Esophagus squamous epithelium (tissue), 5 donors: ENCODE measurements around the gene ANKRD22. TPM values are rescaled to one million over a fixed set of nuclear protein-coding genes. Genes with fewer than 3 reads are reported as not detected.

Experiments used
- DNase-seq: peaks from one replicate; lab custom pipeline; 2025; lab: John Stamatoyannopoulos, UW
- H3K27ac ChIP-seq, 4 donors: fragments of 200-600 bp; sonication (generic); one replicate each; pipeline ENCODE4 v1.5.1; 2016 to 2019; ENCODE audit warnings: mild to moderate bottlenecking in 1 of 4
- H3K27me3 ChIP-seq, 4 donors: fragments of 200-600 bp; sonication (generic); 1 replicate in 3 of 4; 2 replicates in 1 of 4; pipeline versions ENCODE4 v1.5.1 to v1.6.0; 2017 to 2021; ENCODE audit warnings: antibody characterized with exemption in 1 of 4
- H3K36me3 ChIP-seq, 3 donors: fragments of 200-600 bp; sonication (generic); one replicate each; pipeline ENCODE4 v1.5.1; 2016 to 2019
- H3K4me1 ChIP-seq, 3 donors: fragments of 200-600 bp; sonication (generic); one replicate each; pipeline ENCODE4 v1.5.1; 2017 to 2019
- H3K4me3 ChIP-seq, 4 donors: fragments of 200-600 bp; sonication (generic); 1 replicate in 3 of 4; 2 replicates in 1 of 4; pipeline ENCODE4 v1.5.1; 2016 to 2019; ENCODE audit warnings: mild to moderate bottlenecking in 2 of 4, moderate library complexity in 1 of 4
- H3K9me3 ChIP-seq, 3 donors: fragments of 200-600 bp; sonication (generic); one replicate each; pipeline ENCODE4 v1.5.1; 2016 to 2019
- CTCF ChIP-seq, 6 experiments: fragments of 450-650 bp in 4 of 6; fragments of 200-600 bp in 2 of 6; sonication (generic) in 2 of 6; IDR thresholded peaks; one replicate each; pipeline ENCODE4 v1.5.1; 2016 to 2019; ENCODE audit warnings: antibody characterized with exemption in 6 of 6, mild to moderate bottlenecking in 4 of 6, moderate library complexity in 4 of 6
- POLR2A ChIP-seq, 4 donors: fragments of 450-650 bp; IDR thresholded peaks; one replicate each; pipeline ENCODE4 v1.6.1; 2017; ENCODE audit warnings: antibody characterized with exemption in 4 of 4, mild to moderate bottlenecking in 4 of 4, moderate library complexity in 3 of 4
- WGBS, 2 donors: methylation state at CpG; one replicate each; pipeline ENCODE4 v1.1.5; 2018; 5-methylcytosine and 5-hydroxymethylcytosine counted together
- intact Hi-C: fragments of 100-400 bp; cut with DNase I; formaldehyde crosslinking; loops from one replicate; pipeline ENCODE4 v1.15.0; 2022
- total RNA-seq, 4 donors: library from RNA; depleted of rRNA; stranded (reverse); fragments of >200 nt; gene quantifications; one replicate each; pipeline ENCODE4 v1.1.0, GENCODE V29; 2016
- donor health status: DM: yes; HTN: yes; CAD: no.

The ANKRD22 gene
- total RNA-seq, 4 donors from 2014 or later = 26.3 to 43.5 (median 31.5) TPM

DNA sequence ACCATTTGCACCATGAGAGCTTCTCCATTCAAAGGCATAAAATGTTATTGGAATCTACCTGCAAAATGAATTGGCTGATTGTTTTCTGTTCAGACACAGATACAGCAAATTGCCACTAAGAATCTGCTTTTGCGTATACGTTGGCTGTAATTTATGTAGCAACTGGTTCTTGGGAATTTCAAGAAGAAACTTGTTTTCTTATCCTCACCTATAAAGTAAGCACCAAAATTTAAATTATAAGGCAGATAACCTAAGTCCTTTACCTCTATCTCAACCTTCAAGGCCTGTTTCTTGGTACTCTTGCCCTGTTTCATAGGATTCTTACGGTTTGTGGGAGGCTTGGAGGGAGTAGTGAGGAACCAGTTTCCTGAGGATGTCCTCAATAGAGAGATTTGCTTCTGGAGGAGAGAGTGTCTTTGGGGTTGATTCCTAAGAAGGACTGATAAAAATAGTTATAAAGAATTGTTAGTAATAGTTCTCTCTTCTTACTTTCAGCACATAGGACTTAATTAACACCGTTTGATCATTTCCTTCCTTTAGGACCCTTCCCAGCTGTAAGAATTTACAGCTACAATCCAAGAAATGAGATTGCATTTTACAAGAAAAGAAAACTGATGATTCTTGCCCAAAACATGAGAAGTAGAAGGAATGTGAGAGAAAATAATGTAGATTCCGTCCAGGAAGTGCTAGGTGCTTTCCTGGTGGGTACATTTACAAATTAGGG, 30.4 kb upstream of the ANKRD22 start:
- peaks cover 9 to 56% (median 15%) of the 10 kb centered on the region in 3 donors for H3K4me1 ChIP-seq
- H3K27ac ChIP-seq = peak overlapping the region; percentile 91 to 98 (median 96)
- 40 to 41% methylated on average over 5 of the region's 5 CpGs for WGBS, 2 donors
- TF ChIP-seq POLR2A (IDR thresholded peaks at IDR 0.05) (no peak), CTCF (IDR thresholded peaks at IDR 0.05) (no peak)
- no peak for DNase-seq
- no peaks in the 10 kb centered on the region for H3K36me3 ChIP-seq
- no peaks in the 10 kb centered on the region for H3K27me3 ChIP-seq
- intact Hi-C loops = no loop called here
- H3K4me3 ChIP-seq = peak overlapping the region in 2 of 4 donors; percentile 70 to 93
- H3K9me3 ChIP-seq = no peaks in the 10 kb centered on the region

GRCh38 chr10:88881320-88881719, 29.7 kb upstream of the ANKRD22 start:
- Histone ChIP-seq H3K27ac (peak overlapping the region; percentile 91 to 98 (median 96)), H3K9me3 (no peaks in the 10 kb centered on the region), H3K36me3 (no peaks in the 10 kb centered on the region), H3K27me3 (no peaks in the 10 kb centered on the region), H3K4me1 (peaks cover 9 to 56% (median 15%) of the 10 kb centered on the region in 3 donors), H3K4me3 (peak overlapping the region; percentile 70 to 93 (median 86))
- no peak for TF ChIP-seq CTCF (IDR thresholded peaks at IDR 0.05)
- TF ChIP-seq POLR2A (IDR thresholded peaks at IDR 0.05) = no peak
- DNase-seq = no peak
- 24 to 26% methylated on average over 6 of the region's 6 CpGs for WGBS, 2 donors
- intact Hi-C loops = no loop called here

GRCh38 chr10:88880282-88881076, 28.8 kb upstream of the ANKRD22 start:
- Histone ChIP-seq H3K27ac (peak overlapping the region; percentile 91 to 98 (median 96)), H3K9me3 (no peaks in the 10 kb centered on the region), H3K36me3 (no peaks in the 10 kb centered on the region), H3K4me1 (peaks cover 9 to 56% (median 15%) of the 10 kb centered on the region in 3 donors), H3K27me3 (no peaks in the 10 kb centered on the region), H3K4me3 (peak overlapping the region; percentile 70 to 93 (median 86))
- TF ChIP-seq CTCF (IDR thresholded peaks at IDR 0.05) (peak in 4 of 6 experiments; percentile 4 to 24 (median 19)), POLR2A (IDR thresholded peaks at IDR 0.05) (peak in 2 of 4 donors; percentile 69 to 88)
- peak; percentile 38 for DNase-seq
- 0% methylated on average over 9 to 16 of the region's 84 CpGs for WGBS, 2 donors
- intact Hi-C loops = no loop called here

GRCh38 chr10:88879534-88880281, 28.1 kb upstream of the ANKRD22 start, which contains the start of gene STAMBPL1:
STAMBPL1 (plus strand) TSS chr10:88880245; CDS start chr10:88901709, 21,464 bp downstream.
- intact Hi-C loops = no loop called here
- no peaks in the 10 kb centered on the region for H3K9me3 ChIP-seq
- H3K36me3 ChIP-seq = no peaks in the 10 kb centered on the region
- H3K4me1 ChIP-seq = peaks cover 9 to 50% (median 15%) of the 10 kb centered on the region in 3 donors
- TF ChIP-seq CTCF (IDR thresholded peaks at IDR 0.05) = no peak
- no peak for TF ChIP-seq POLR2A (IDR thresholded peaks at IDR 0.05)
- no peaks in the 10 kb centered on the region for H3K27me3 ChIP-seq
- DNase-seq = peak; percentile 33
- WGBS, 2 donors = 5 to 9% methylated on average over 8 to 14 of the region's 26 CpGs
- H3K4me3 ChIP-seq = peak within 1 kb of the TSS; percentile 70 to 93 (median 86)
- peak within 1 kb of the TSS; percentile 91 to 98 (median 96) for H3K27ac ChIP-seq
